Measurements from ENCODE around the gene DSTN.

GRCh38 chr20:17611540-17612286 is 41.8 kb downstream of the DSTN start:
- TF ChIP-seq, protein P1, sequence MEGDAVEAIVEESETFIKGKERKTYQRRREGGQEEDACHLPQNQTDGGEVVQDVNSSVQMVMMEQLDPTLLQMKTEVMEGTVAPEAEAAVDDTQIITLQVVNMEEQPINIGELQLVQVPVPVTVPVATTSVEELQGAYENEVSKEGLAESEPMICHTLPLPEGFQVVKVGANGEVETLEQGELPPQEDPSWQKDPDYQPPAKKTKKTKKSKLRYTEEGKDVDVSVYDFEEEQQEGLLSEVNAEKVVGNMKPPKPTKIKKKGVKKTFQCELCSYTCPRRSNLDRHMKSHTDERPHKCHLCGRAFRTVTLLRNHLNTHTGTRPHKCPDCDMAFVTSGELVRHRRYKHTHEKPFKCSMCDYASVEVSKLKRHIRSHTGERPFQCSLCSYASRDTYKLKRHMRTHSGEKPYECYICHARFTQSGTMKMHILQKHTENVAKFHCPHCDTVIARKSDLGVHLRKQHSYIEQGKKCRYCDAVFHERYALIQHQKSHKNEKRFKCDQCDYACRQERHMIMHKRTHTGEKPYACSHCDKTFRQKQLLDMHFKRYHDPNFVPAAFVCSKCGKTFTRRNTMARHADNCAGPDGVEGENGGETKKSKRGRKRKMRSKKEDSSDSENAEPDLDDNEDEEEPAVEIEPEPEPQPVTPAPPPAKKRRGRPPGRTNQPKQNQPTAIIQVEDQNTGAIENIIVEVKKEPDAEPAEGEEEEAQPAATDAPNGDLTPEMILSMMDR (IDR thresholded peaks at IDR 0.05) = peak; percentile 77
- TF ChIP-seq TCF7L2 (IDR thresholded peaks at IDR 0.05; ENCODE audit: low read depth, low read length) (no peak), POLR2AphosphoS5 (IDR thresholded peaks at IDR 0.05; ENCODE audit: low read depth, low read length) (no peak), SIN3A (IDR thresholded peaks at IDR 0.05; ENCODE audit: borderline replicate concordance, insufficient read depth, low read depth, low read length) (no peak)
- TF ChIP-seq, protein P2, sequence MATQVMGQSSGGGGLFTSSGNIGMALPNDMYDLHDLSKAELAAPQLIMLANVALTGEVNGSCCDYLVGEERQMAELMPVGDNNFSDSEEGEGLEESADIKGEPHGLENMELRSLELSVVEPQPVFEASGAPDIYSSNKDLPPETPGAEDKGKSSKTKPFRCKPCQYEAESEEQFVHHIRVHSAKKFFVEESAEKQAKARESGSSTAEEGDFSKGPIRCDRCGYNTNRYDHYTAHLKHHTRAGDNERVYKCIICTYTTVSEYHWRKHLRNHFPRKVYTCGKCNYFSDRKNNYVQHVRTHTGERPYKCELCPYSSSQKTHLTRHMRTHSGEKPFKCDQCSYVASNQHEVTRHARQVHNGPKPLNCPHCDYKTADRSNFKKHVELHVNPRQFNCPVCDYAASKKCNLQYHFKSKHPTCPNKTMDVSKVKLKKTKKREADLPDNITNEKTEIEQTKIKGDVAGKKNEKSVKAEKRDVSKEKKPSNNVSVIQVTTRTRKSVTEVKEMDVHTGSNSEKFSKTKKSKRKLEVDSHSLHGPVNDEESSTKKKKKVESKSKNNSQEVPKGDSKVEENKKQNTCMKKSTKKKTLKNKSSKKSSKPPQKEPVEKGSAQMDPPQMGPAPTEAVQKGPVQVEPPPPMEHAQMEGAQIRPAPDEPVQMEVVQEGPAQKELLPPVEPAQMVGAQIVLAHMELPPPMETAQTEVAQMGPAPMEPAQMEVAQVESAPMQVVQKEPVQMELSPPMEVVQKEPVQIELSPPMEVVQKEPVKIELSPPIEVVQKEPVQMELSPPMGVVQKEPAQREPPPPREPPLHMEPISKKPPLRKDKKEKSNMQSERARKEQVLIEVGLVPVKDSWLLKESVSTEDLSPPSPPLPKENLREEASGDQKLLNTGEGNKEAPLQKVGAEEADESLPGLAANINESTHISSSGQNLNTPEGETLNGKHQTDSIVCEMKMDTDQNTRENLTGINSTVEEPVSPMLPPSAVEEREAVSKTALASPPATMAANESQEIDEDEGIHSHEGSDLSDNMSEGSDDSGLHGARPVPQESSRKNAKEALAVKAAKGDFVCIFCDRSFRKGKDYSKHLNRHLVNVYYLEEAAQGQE (IDR thresholded peaks at IDR 0.05; ENCODE audit: insufficient read depth in 1 of 2, low read depth in 2 of 2, low read length in 1 of 2) = no peak

Measured in Panc1 (cell line).